H4 (cell line): Measurements from ENCODE around the gene CPLANE1. TPM values are rescaled to one million over a fixed set of nuclear protein-coding genes. Genes with fewer than 3 reads are reported as not detected.
"Not testable (repeated sequence)": the region's sequence is repeated elsewhere in the genome, so short reads cannot be mapped to it uniquely, and the experiment has no call there.

Experiments used
- DNase-seq: peaks from one replicate; pipeline ENCODE4 v3.0.0-alpha.2; 2015; ENCODE audit warnings: low spot score
- total RNA-seq: library from RNA; depleted of rRNA; stranded (reverse); fragments of >200 nt; shearing (Covaris generic); gene quantifications from 2 replicates; pipeline ENCODE4 v1.2.3, GENCODE V29; 2014

CPLANE1 gene
- total RNA-seq, 1 experiment from 2014 or later = 13.8 TPM

- no peak for DNase-seq
Measured at GRCh38 chr5:37121465-37121864, 127.7 kb downstream of the CPLANE1 start.

DNA sequence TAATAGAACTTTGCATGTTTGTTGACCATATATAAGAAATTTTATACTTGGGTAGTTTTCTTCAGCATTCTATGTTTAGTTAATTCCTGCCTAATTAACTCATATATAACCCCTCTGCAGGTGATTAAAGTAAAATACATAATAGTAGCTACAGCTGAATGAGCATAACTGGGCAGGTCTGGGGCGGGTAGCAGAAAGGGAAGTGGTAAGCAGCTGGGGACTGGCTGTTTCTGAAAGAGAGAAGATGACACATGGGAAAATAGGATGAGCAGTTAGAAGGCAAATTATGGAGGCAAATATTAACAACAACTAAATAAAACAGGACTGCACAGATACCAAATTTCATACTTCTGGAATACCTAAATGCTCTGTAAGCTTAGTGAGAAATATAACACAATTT is 128.1 kb downstream of the CPLANE1 start:
- DNase-seq = no peak

DNA sequence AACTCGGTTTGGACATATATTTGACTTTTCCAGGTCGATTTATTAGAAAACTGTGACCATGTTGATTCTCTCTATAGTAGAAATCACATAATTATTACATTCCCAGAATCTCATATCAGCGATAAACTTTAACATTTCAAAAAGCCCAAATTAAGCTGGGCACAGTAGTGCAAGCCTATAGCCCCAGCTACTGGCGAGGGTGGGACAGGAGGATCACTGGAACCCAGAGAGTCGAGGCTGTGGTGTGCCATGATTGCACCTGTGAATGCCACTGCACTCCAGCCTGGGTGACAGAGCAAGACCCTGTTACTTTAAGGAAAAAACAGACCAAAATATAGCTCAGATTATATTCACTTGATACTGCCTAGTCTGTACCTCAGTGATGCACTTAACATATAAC is 128.9 kb downstream of the CPLANE1 start:
- DNase-seq = no peak

DNA sequence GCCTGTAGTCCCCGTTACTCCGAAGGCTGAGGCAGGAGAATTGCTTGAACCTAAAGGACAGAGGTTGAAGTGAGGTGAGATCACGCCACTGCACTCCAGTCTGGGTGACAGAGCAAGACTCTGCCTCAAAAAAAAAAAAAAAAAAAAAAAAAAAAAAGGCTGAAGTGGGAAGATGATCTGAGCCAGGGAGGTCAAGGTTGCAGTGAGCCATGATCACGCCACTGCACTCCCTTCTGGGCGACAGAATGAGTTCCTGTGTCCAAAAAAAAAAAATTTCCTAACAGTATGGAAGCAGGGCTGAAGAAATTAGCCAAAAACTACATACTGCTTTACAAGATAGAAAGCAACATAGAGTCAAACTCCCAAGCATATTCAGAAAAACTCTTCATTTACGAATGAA is 132.8 kb downstream of the CPLANE1 start:
- DNase-seq = no peak

- DNase-seq = no peak
Measured at GRCh38 chr5:37112383-37112991, 136.7 kb downstream of the CPLANE1 start.

GRCh38 chr5:37111426-37112382 is 137.5 kb downstream of the CPLANE1 start:
- peak; percentile 19 for DNase-seq

GRCh38 chr5:37110135-37110534 is 139.0 kb downstream of the CPLANE1 start:
- DNase-seq = no peak

GRCh38 chr5:37109338-37109737 is 139.8 kb downstream of the CPLANE1 start:
- no peak for DNase-seq

DNA sequence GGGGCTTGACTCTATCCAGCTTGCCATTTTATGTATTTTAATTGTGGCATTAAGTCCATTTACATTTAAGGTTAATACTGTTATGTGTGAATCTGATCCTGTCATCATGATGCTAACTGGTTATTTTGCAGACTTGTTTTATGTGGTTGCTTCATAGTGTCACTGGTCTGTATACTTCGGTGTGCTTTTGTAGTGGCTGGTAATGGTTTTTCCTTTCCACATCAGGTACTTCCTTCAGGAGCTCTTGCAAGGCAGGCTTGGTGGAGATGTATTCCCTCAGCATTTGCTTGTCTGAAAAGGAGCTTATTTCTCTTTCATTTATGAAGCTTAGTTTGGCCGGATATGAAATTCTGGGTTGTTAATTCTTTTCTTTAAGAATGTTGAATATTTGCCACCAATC is 145.9 kb downstream of the CPLANE1 start:
- no peak for DNase-seq

- DNase-seq = not testable (repeated sequence)
Measured at GRCh38 chr5:37099267-37099666, 149.9 kb downstream of the CPLANE1 start.

DNA sequence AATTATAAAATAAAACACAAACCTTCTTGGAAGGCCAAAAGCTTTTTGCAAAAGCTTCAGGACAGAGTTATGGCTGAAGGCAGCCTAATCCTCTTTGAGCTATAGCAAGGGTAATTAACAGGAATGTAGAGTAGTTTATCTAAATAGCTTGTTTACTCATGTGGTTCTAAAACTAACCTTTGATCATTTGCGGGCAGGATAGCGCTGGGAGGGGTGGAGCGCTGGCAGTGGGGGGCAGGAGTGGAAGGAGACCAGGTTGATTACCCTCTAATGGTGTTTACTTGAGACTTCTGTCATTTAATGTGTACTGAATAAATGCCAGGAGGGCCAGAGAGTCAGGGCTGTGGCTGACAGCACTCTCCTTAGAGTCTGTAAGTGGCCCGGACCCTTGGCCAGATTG is 155.4 kb downstream of the CPLANE1 start:
- DNase-seq = not testable (repeated sequence)

GRCh38 chr5:37090781-37091180 is 158.4 kb downstream of the CPLANE1 start:
- DNase-seq = peak; percentile 71

DNA sequence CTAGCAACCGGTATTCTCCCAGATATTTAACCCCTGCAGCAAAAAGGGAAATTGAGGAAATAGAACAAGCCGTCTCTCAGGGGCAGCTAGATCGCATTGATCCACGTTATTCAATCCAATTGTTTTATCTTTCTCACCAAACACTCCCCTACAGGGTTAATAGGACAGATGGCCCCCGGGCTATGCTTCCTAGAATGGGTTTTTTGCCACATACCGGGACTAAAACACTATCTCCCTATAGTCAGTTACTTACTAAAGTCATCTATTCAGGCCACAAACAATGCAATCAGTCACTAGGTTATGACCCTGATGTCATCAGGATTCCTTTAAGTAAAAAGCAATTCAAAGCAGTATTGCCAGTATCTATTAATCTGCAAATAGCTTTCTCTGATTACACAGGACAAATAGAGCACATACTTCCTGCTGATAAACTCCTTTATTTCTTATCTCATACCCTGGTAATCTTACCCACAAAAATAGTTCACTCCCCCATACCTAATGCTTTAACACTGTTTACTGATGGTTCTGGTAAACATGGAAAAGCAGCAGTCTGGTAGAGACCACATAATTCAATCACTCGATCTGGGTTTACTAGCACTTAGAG is 159.0 kb downstream of the CPLANE1 start:
- DNase-seq = no peak

- DNase-seq = no peak
Measured at GRCh38 chr5:37088009-37088408, 161.2 kb downstream of the CPLANE1 start.

- peak; percentile 74 for DNase-seq
Measured at GRCh38 chr5:37086466-37087173, 162.6 kb downstream of the CPLANE1 start.

GRCh38 chr5:37086026-37086425 is 163.2 kb downstream of the CPLANE1 start:
- not testable (repeated sequence) for DNase-seq

- not testable (repeated sequence) for DNase-seq
Measured at GRCh38 chr5:37082977-37083376, 166.2 kb downstream of the CPLANE1 start.

GRCh38 chr5:37080697-37081096 is 168.5 kb downstream of the CPLANE1 start:
- no peak for DNase-seq

- no peak for DNase-seq
Measured at GRCh38 chr5:37077146-37077545, 172.0 kb downstream of the CPLANE1 start.

DNA sequence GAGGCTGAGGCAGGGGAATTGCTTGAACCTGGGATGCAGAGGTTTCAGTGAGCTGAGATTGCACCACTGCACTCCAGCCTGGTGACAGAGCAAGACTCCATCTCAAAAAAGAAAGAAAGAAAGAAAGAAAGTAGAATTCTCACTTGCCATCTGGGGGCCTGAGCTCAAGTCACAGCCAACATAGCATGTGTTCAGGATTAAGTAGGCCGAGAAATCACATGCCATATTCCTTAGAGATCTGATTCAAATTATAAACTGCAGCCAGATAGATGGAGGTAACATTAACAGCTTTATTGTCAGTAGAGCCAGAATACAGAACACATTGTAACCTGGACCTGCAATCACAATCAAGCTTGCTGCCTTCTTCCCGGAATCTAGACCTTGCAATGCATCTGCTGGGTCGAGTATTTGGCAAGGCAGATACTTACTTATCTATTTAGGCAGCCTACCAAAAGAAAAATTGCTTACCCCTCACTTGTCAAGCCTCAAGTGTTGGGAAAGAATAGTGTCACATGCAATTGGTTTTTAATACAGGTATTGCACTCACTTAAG is 173.7 kb downstream of the CPLANE1 start:
- no peak for DNase-seq

- no peak for DNase-seq
Measured at GRCh38 chr5:37071901-37072581, 177.1 kb downstream of the CPLANE1 start.
